Mesodermal cell (in vitro differentiated cells): ENCODE data around the gene ADAMTSL5.
"Not testable (repeated sequence)": the region's sequence is repeated elsewhere in the genome, so short reads cannot be mapped to it uniquely, and the experiment has no call there.

ENCODE experiments used
- H3K27ac ChIP-seq: 2 replicates; pipeline ENCODE4 v1.7.0; 2013; ENCODE audit warnings: mild to moderate bottlenecking, low read depth, low read length, moderate library complexity; ENCODE audit not compliant: severe bottlenecking
- H3K36me3 ChIP-seq: 2 replicates; pipeline ENCODE4 v1.7.1; 2013; ENCODE audit warnings: mild to moderate bottlenecking, low read length, moderate library complexity; ENCODE audit not compliant: control insufficient read depth, insufficient read depth
- H3K4me1 ChIP-seq: one replicate; pipeline ENCODE4 v1.7.1; 2013; ENCODE audit warnings: mild to moderate bottlenecking, low read length; ENCODE audit not compliant: insufficient read depth, control insufficient read depth, poor library complexity, severe bottlenecking
- H3K4me3 ChIP-seq: 2 replicates; pipeline ENCODE4 v1.7.0; 2013; ENCODE audit warnings: low read length, control low read depth, mild to moderate bottlenecking; ENCODE audit not compliant: insufficient read depth, poor library complexity, severe bottlenecking; ENCODE audit errors: extremely low read depth
- H3K9me3 ChIP-seq: 2 replicates; pipeline ENCODE4 v1.7.1; 2013; ENCODE audit warnings: mild to moderate bottlenecking, low read length, moderate library complexity; ENCODE audit not compliant: control insufficient read depth
- WGBS, 2 experiments: methylation state at CpG; one replicate each; pipeline ENCODE4 v1.1.5; 2013; ENCODE audit warnings: missing lambda C conversion rate in 2 of 2; ENCODE audit not compliant: insufficient coverage in 2 of 2; 5-methylcytosine and 5-hydroxymethylcytosine counted together

Gene ADAMTSL5

GRCh38 chr19:1503089-1503924 lies 9.5 kb downstream of the ADAMTSL5 start:
- Histone ChIP-seq H3K4me1 (no peaks in the 10 kb centered on the region), H3K9me3 (no peaks in the 10 kb centered on the region), H3K4me3 (no peak overlapping the region), H3K27ac (no peak overlapping the region), H3K36me3 (no peaks in the 10 kb centered on the region)
- 22 to 29% methylated on average over 40 to 45 of the region's 49 CpGs for WGBS, 2 experiments

- Histone ChIP-seq H3K36me3 (no peaks in the 10 kb centered on the region), H3K27ac (no peak overlapping the region), H3K4me1 (no peaks in the 10 kb centered on the region), H3K9me3 (no peaks in the 10 kb centered on the region), H3K4me3 (no peak overlapping the region)
- 75 to 85% methylated on average over 7 to 9 of the region's 14 CpGs for WGBS, 2 experiments
Observed at GRCh38 chr19:1502433-1503088, 10.3 kb downstream of the ADAMTSL5 start.

GRCh38 chr19:1501200-1501595 lies 11.6 kb downstream of the ADAMTSL5 start:
- Histone ChIP-seq H3K27ac (no peak overlapping the region), H3K36me3 (no peaks in the 10 kb centered on the region), H3K4me3 (no peak overlapping the region), H3K4me1 (no peaks in the 10 kb centered on the region), H3K9me3 (no peaks in the 10 kb centered on the region)
- 91 to 98% methylated on average over 7 to 9 of the region's 9 CpGs for WGBS, 2 experiments

- H3K9me3 ChIP-seq, H3K27ac ChIP-seq, H3K4me3 ChIP-seq, H3K36me3 ChIP-seq, H3K4me1 ChIP-seq: not testable (repeated sequence)
- WGBS, 2 experiments, result no CpG with 5 or more reads among the region's 34 CpGs
Observed at GRCh38 chr19:1499231-1499630, 13.6 kb downstream of the ADAMTSL5 start.

GRCh38 chr19:1497578-1498235 lies 15.1 kb downstream of the ADAMTSL5 start:
- Histone ChIP-seq H3K36me3 (no peaks in the 10 kb centered on the region), H3K9me3 (no peaks in the 10 kb centered on the region), H3K4me3 (no peak overlapping the region), H3K27ac (no peak overlapping the region), H3K4me1 (peaks cover 3% of the 10 kb centered on the region)
- WGBS, 2 experiments, result 85 to 88% methylated on average over 24 to 25 of the region's 25 CpGs

GRCh38 chr19:1496714-1497577 lies 15.9 kb downstream of the ADAMTSL5 start:
- no peaks in the 10 kb centered on the region for H3K9me3 ChIP-seq
- 89% methylated on average over 31 to 38 of the region's 39 CpGs for WGBS, 2 experiments
- H3K4me3 ChIP-seq, result no peak overlapping the region
- no peak overlapping the region for H3K27ac ChIP-seq
- H3K4me1 ChIP-seq, result peaks cover 7% of the 10 kb centered on the region
- no peaks in the 10 kb centered on the region for H3K36me3 ChIP-seq

- WGBS, 2 experiments, result 91% methylated on average over 23 to 40 of the region's 40 CpGs
- no peak overlapping the region for H3K27ac ChIP-seq
- H3K36me3 ChIP-seq, result no peaks in the 10 kb centered on the region
Observed at GRCh38 chr19:1495799-1496713, 16.8 kb downstream of the ADAMTSL5 start.

GRCh38 chr19:1495051-1495798 lies 17.6 kb downstream of the ADAMTSL5 start:
- no peak overlapping the region for H3K27ac ChIP-seq
- no peak overlapping the region for H3K4me3 ChIP-seq
- H3K4me1 ChIP-seq, result peaks cover 7% of the 10 kb centered on the region
- H3K36me3 ChIP-seq, result no peaks in the 10 kb centered on the region
- WGBS, 2 experiments, result 82 to 86% methylated on average over 35 to 37 of the region's 37 CpGs
- H3K9me3 ChIP-seq, result no peaks in the 10 kb centered on the region

More at GRCh38 chr19:1495799-1496713, 16.8 kb downstream of the ADAMTSL5 start:
- Histone ChIP-seq H3K9me3 (no peaks in the 10 kb centered on the region), H3K4me1 (peaks cover 7% of the 10 kb centered on the region), H3K4me3 (no peak overlapping the region)

GRCh38 chr19:1494115-1494815 lies 18.6 kb downstream of the ADAMTSL5 start:
- WGBS, 2 experiments, result 65 to 70% methylated on average over 13 to 15 of the region's 15 CpGs
- Histone ChIP-seq H3K9me3 (no peaks in the 10 kb centered on the region), H3K36me3 (no peaks in the 10 kb centered on the region), H3K27ac (no peak overlapping the region), H3K4me1 (peaks cover 7% of the 10 kb centered on the region), H3K4me3 (no peak overlapping the region)
